H1 (cell line): Measurements from ENCODE around the gene MAGI1. TPM values are rescaled to one million over a fixed set of nuclear protein-coding genes. Genes with fewer than 3 reads are reported as not detected.

Source experiments
- CTCF ChIA-PET: fragments of 300-600 bp; sonication (Branson Sonifier 250); formaldehyde crosslinking; loops from one replicate; lab custom pipeline; 2021; ENCODE audit not compliant: partially characterized antibody; lab: Charles Lee
- POLR2A ChIA-PET: fragments of 300-600 bp; sonication (Branson Sonifier 250); formaldehyde crosslinking; loops from one replicate; lab custom pipeline; 2021; ENCODE audit warnings: inconsistent platforms; ENCODE audit not compliant: partially characterized antibody; lab: Charles Lee
- DNase-seq, 2 experiments: peaks; one replicate each; pipeline versions ENCODE4 v3.0.0 to v3.0.0-alpha.2; 2010 to 2022; ENCODE audit warnings: low spot score in 2 of 2, low read depth in 1 of 2, mixed read lengths in 1 of 2
- FAIRE-seq: peaks from 2 replicates; lab custom pipeline; 2011; peaks lifted over from hg19 to GRCh38; lab: Jason Lieb, UNC
- H2AFZ ChIP-seq: 2 replicates; pipeline ENCODE4 v1.8.1; 2012; ENCODE audit warnings: low read length, inconsistent platforms
- H2AK5ac ChIP-seq: 2 replicates; pipeline ENCODE4 v1.6.1; 2013; ENCODE audit warnings: low read depth, low read length
- H2BK120ac ChIP-seq: replicated peaks from 2 replicates; pipeline ENCODE3; 2013; ENCODE audit warnings: low read depth, low read length, inconsistent platforms
- H2BK12ac ChIP-seq: 2 replicates; pipeline ENCODE4 v1.6.1; 2013; ENCODE audit warnings: low read depth, low read length
- H2BK15ac ChIP-seq: 2 replicates; pipeline ENCODE4 v1.6.1; 2013; ENCODE audit warnings: low read length
- H2BK20ac ChIP-seq: 2 replicates; pipeline ENCODE4 v1.6.1; 2013; ENCODE audit warnings: low read length
- H2BK5ac ChIP-seq: 2 replicates; pipeline ENCODE4 v1.6.1; 2013; ENCODE audit warnings: low read depth, low read length
- H3K14ac ChIP-seq: 2 replicates; pipeline ENCODE4 v1.6.1; 2013; ENCODE audit warnings: inconsistent platforms; ENCODE audit not compliant: insufficient read length
- H3K18ac ChIP-seq: 2 replicates; pipeline ENCODE4 v1.6.1; 2013; ENCODE audit warnings: low read length; ENCODE audit errors: extremely low read depth
- H3K23ac ChIP-seq: 2 replicates; pipeline ENCODE4 v1.6.1; 2013; ENCODE audit warnings: inconsistent platforms; ENCODE audit not compliant: insufficient read length
- H3K23me2 ChIP-seq: 2 replicates; pipeline ENCODE4 v1.6.1; 2013; ENCODE audit warnings: low read depth, low read length
- H3K27ac ChIP-seq: 2 replicates; pipeline ENCODE4 v1.6.1; 2011; ENCODE audit warnings: low read depth, low read length, inconsistent platforms
- H3K27me3 ChIP-seq, 4 experiments: replicated peaks in 1 of 4; 1 replicate in 1 of 4; 2 replicates in 3 of 4; pipeline versions ENCODE4 v1.6.1 to v1.8.1; 2011 to 2013; ENCODE audit warnings: low read length in 3 of 4, mild to moderate bottlenecking in 3 of 4, inconsistent platforms in 2 of 4, mixed read lengths in 2 of 4, moderate library complexity in 1 of 4; ENCODE audit not compliant: control insufficient read depth in 3 of 4, insufficient read depth in 3 of 4; ENCODE audit errors: extremely low read depth in 1 of 4
- H3K36me3 ChIP-seq, 4 experiments: 2 replicates each; pipeline versions ENCODE4 v1.6.1 to v1.8.1; 2011 to 2013; ENCODE audit warnings: mild to moderate bottlenecking in 4 of 4, low read length in 3 of 4, moderate library complexity in 2 of 4, control low read depth in 1 of 4, inconsistent platforms in 1 of 4; ENCODE audit not compliant: insufficient read depth in 4 of 4, control insufficient read depth in 2 of 4
- H3K4ac ChIP-seq: replicated peaks from 2 replicates; pipeline ENCODE3; 2013; ENCODE audit warnings: low read length, low read depth, mixed read lengths, inconsistent platforms; ENCODE audit not compliant: insufficient read length
- H3K4me1 ChIP-seq, 4 experiments: replicated peaks in 1 of 4; 1 replicate in 1 of 4; 2 replicates in 3 of 4; pipeline versions ENCODE4 v1.6.1 to v1.8.1; 2011 to 2013; ENCODE audit warnings: low read length in 3 of 4, inconsistent platforms in 2 of 4, mixed read lengths in 1 of 4; ENCODE audit not compliant: insufficient read depth in 4 of 4, control insufficient read depth in 3 of 4
- H3K4me2 ChIP-seq, 2 experiments: 2 replicates each; pipeline versions ENCODE4 v1.6.1 to v1.8.1; 2011 to 2013; ENCODE audit warnings: low read depth in 2 of 2, low read length in 2 of 2, control low read depth in 1 of 2, inconsistent platforms in 1 of 2, mild to moderate bottlenecking in 1 of 2; ENCODE audit not compliant: insufficient read depth in 1 of 2
- H3K4me3 ChIP-seq, 4 experiments: fragments of 200-600, 300-600 bp in 1 of 4; sonication (generic), shearing (Covaris generic), sonication (Bioruptor Twin) in 1 of 4; 2 replicates each; pipeline versions ENCODE4 v1.5.1 to v1.8.1; 2011 to 2016; ENCODE audit warnings: low read length in 4 of 4, low read depth in 3 of 4, control low read depth in 2 of 4, inconsistent platforms in 2 of 4, mild to moderate bottlenecking in 2 of 4, mixed read lengths in 1 of 4, moderate library complexity in 1 of 4; ENCODE audit not compliant: insufficient read depth in 2 of 4; ENCODE audit errors: extremely low read depth in 1 of 4
- H3K56ac ChIP-seq: replicated peaks from 2 replicates; pipeline ENCODE3; 2013; ENCODE audit warnings: low read depth, mild to moderate bottlenecking, mixed read lengths, low read length, inconsistent platforms; ENCODE audit not compliant: insufficient read length
- H3K79me1 ChIP-seq: 2 replicates; pipeline ENCODE4 v1.6.1; 2013; ENCODE audit warnings: low read depth, low read length, control low read depth
- H3K79me2 ChIP-seq, 2 experiments: 2 replicates each; pipeline versions ENCODE4 v1.6.1 to v1.8.1; 2012 to 2013; ENCODE audit warnings: low read length in 2 of 2, mild to moderate bottlenecking in 2 of 2, inconsistent platforms in 1 of 2; ENCODE audit not compliant: insufficient read depth in 2 of 2, control insufficient read depth in 1 of 2
- H3K9ac ChIP-seq, 4 experiments: replicated peaks in 1 of 4; 1 replicate in 1 of 4; 2 replicates in 3 of 4; pipeline versions ENCODE4 v1.6.1 to v1.8.1; 2011 to 2013; ENCODE audit warnings: low read depth in 3 of 4, low read length in 3 of 4, control low read depth in 2 of 4, mild to moderate bottlenecking in 2 of 4, moderate library complexity in 2 of 4, inconsistent platforms in 1 of 4; ENCODE audit errors: extremely low read depth in 1 of 4
- H3K9me3 ChIP-seq, 2 experiments: 2 replicates each; pipeline versions ENCODE4 v1.6.1 to v1.8.1; 2012 to 2013; ENCODE audit warnings: mild to moderate bottlenecking in 2 of 2, moderate library complexity in 2 of 2, control low read depth in 1 of 2, inconsistent platforms in 1 of 2, low read depth in 1 of 2, low read length in 1 of 2, mixed read lengths in 1 of 2; ENCODE audit not compliant: insufficient read depth in 2 of 2
- H4K20me1 ChIP-seq, 2 experiments: replicated peaks in 1 of 2; 2 replicates each; pipeline versions ENCODE3 to v1.8.1; 2011 to 2013; ENCODE audit warnings: inconsistent platforms in 2 of 2, low read length in 2 of 2, mild to moderate bottlenecking in 1 of 2; ENCODE audit not compliant: insufficient read depth in 2 of 2, control insufficient read depth in 1 of 2
- H4K5ac ChIP-seq: 2 replicates; pipeline ENCODE4 v1.6.1; 2013; ENCODE audit warnings: low read length, low read depth, mixed read lengths, inconsistent platforms; ENCODE audit not compliant: insufficient read length
- H4K8ac ChIP-seq: 2 replicates; pipeline ENCODE4 v1.8.0; 2013; ENCODE audit warnings: mild to moderate bottlenecking, moderate library complexity, low read length, inconsistent platforms; ENCODE audit not compliant: insufficient read depth; ENCODE audit errors: extremely low read depth
- H4K91ac ChIP-seq: replicated peaks from 2 replicates; pipeline ENCODE3; 2013; ENCODE audit warnings: low read length, mixed read lengths, inconsistent platforms; ENCODE audit not compliant: insufficient read length
- BRCA1 ChIP-seq: IDR thresholded peaks from 2 replicates; pipeline ENCODE4 v1.6.1; 2012; ENCODE audit warnings: low read depth, low read length, improper control_type of control experiment
- CTCF ChIP-seq, 3 experiments: IDR thresholded peaks; 1 replicate in 2 of 3; 2 replicates in 1 of 3; pipeline versions ENCODE4 v1.5.1 to v1.6.1; 2011; ENCODE audit warnings: low read length in 3 of 3, mild to moderate bottlenecking in 3 of 3, inconsistent platforms in 2 of 3, low read depth in 1 of 3, moderate library complexity in 1 of 3; ENCODE audit not compliant: insufficient read depth in 1 of 3; ENCODE audit errors: control extremely low read depth in 1 of 3
- EZH2 ChIP-seq: fragments of 200-600 bp; sonication (generic); IDR thresholded peaks from 2 replicates; pipeline ENCODE4 v1.7.1; 2012; ENCODE audit warnings: low read depth, mild to moderate bottlenecking, moderate library complexity, low read length, inconsistent platforms; ENCODE audit not compliant: severe bottlenecking
- HDAC6 ChIP-seq: IDR thresholded peaks from one replicate; pipeline ENCODE4 v1.7.1; 2012; ENCODE audit warnings: low read depth, mild to moderate bottlenecking, inconsistent platforms, low read length, moderate library complexity
- KDM1A ChIP-seq: fragments of 200-600, 300-600 bp; sonication (generic); IDR thresholded peaks from 2 replicates; pipeline ENCODE4 v1.7.1; 2016; ENCODE audit warnings: mild to moderate bottlenecking, low read length, borderline replicate concordance
- POLR2AphosphoS5 ChIP-seq: IDR thresholded peaks from 2 replicates; pipeline ENCODE4 v1.6.1; 2011; ENCODE audit warnings: low read depth, low read length
- RNF2 ChIP-seq: fragments of 200-900, 300-1000 bp; sonication (generic); IDR thresholded peaks from 2 replicates; pipeline ENCODE4 v1.7.1; 2016; ENCODE audit warnings: borderline replicate concordance, low read depth, mild to moderate bottlenecking, antibody characterized with exemption, low read length; ENCODE audit not compliant: poor library complexity, severe bottlenecking; ENCODE audit errors: missing control alignments
- SAP30 ChIP-seq: fragments of 300-600 bp; sonication (generic); IDR thresholded peaks from 2 replicates; pipeline ENCODE4 v1.7.1; 2012; ENCODE audit warnings: low read length, moderate library complexity, mild to moderate bottlenecking, inconsistent platforms; ENCODE audit not compliant: insufficient read depth, insufficient replicate concordance
- SIX5 ChIP-seq: IDR thresholded peaks from 2 replicates; pipeline ENCODE4 v1.6.1; 2011; ENCODE audit warnings: mild to moderate bottlenecking, low read depth, low read length
- SUZ12 ChIP-seq: fragments of 200-600 bp; sonication (generic); IDR thresholded peaks from 2 replicates; pipeline ENCODE4 v1.6.1; 2012; ENCODE audit warnings: mild to moderate bottlenecking, inconsistent platforms, low read length, moderate library complexity, mixed read lengths
- TEAD4 ChIP-seq: IDR thresholded peaks from 2 replicates; pipeline ENCODE4 v1.6.1; 2012; ENCODE audit warnings: low read depth, low read length, inconsistent platforms, mixed read lengths
- WGBS, 2 experiments: shearing (Covaris generic) in 1 of 2; methylation state at CpG; one replicate each; pipeline versions ENCODE4 v1.1.6 to v1.1.7; 2013 to 2015; ENCODE audit warnings: low lambda C conversion rate in 2 of 2, mixed read lengths in 2 of 2, inconsistent platforms in 1 of 2, low coverage in 1 of 2, missing lambda C conversion rate in 1 of 2; ENCODE audit not compliant: insufficient replicate concordance in 2 of 2, insufficient coverage in 1 of 2, insufficient read length in 1 of 2; ENCODE audit errors: extremely low coverage in 1 of 2, missing lambda C conversion rate in 1 of 2; 5-methylcytosine and 5-hydroxymethylcytosine counted together
- polyA plus RNA-seq, 7 experiments: library from polyadenylated mRNA; depleted of rRNA in 3 of 7; stranded (reverse) in 5 of 7; unstranded in 2 of 7; fragments of >200 nt in 5 of 7; fragments of 200-250 nt in 2 of 7; gene quantifications; 1 replicate in 5 of 7; 2 replicates in 1 of 7; 4 replicates in 1 of 7; pipeline versions ENCODE4 v1.2.1 to v1.2.3, GENCODE V29; 2011 to 2013; ENCODE audit warnings: missing spikeins in 2 of 7, mixed read lengths in 2 of 7
- total RNA-seq: library from RNA; stranded (reverse); fragmentation: NEBNext Ultra II Directional; extraction: Animal tissue kit (Norgen Biotek cat#: 25700); gene quantifications from 2 replicates; pipeline ENCODE4 v1.2.1, GENCODE V29; 2021

Gene MAGI1
- total and polyA plus RNA-seq, 2 of the 8 experiments (the other 6 are each of a cell fraction or from before 2014, with no cell fraction given): 19.8 to 78.0 TPM

GRCh38 chr3:65625305-65625704 is 413.4 kb downstream of the MAGI1 start:
- Histone ChIP-seq H4K8ac (no peak overlapping the region), H3K9ac (no peak overlapping the region), H2BK120ac (no peak overlapping the region), H3K36me3 (no peaks in the 10 kb centered on the region), H3K4me2 (no peak overlapping the region), H3K4ac (no peak overlapping the region), H2AK5ac (no peak overlapping the region), H3K18ac (no peak overlapping the region), H4K20me1 (no peaks in the 10 kb centered on the region), H3K56ac (no peak overlapping the region), H3K79me2 (no peaks in the 10 kb centered on the region), H3K14ac (no peak overlapping the region), H2BK12ac (no peak overlapping the region), H4K5ac (no peak overlapping the region), H3K27me3 (peaks cover 0 to 1% (median 0%) of the 10 kb centered on the region in 4 experiments; a peak in 1 of 7 replicates), H3K27ac (no peak overlapping the region), H2BK5ac (no peak overlapping the region), H3K79me1 (no peaks in the 10 kb centered on the region), H3K4me3 (no peak overlapping the region), H3K23ac (no peak overlapping the region), H2BK20ac (no peak overlapping the region), H2AFZ (no peak overlapping the region), H3K9me3 (no peaks in the 10 kb centered on the region), H3K23me2 (no peaks in the 10 kb centered on the region), H4K91ac (no peak overlapping the region), H2BK15ac (no peak overlapping the region), H3K4me1 (no peaks in the 10 kb centered on the region)
- ChIA-PET POLR2A (interaction anchor here (1.1 kb wide), 1 partner anchor 27 kb away, joined by 4 read pairs; no protein-coding TSS in a partner anchor), CTCF (interaction anchor here (2.7 kb wide), 1 partner anchor 11 kb away, joined by 8 read pairs; no protein-coding TSS in a partner anchor)
- 62 to 100% methylated on average over 1 to 3 of the region's 3 CpGs for WGBS, 2 experiments
- no peak for DNase-seq
- FAIRE-seq: no peak
- TF ChIP-seq RNF2 (no peak), CTCF (IDR thresholded peaks at IDR 0.05; ENCODE audit: control extremely low read depth in 1 of 3, insufficient read depth in 1 of 3, low read depth in 1 of 3, low read length in 3 of 3) (no peak), SAP30 (no peak), HDAC6 (no peak), SIX5 (no peak), SUZ12 (no peak), BRCA1 (no peak), TEAD4 (no peak), EZH2 (no peak), KDM1A (no peak), POLR2AphosphoS5 (no peak)
